ENCODE measurements around the gene RAVER2. TPM values are rescaled to one million over a fixed set of nuclear protein-coding genes. Genes with fewer than 3 reads are reported as not detected.

RAVER2 gene
- total and polyA plus RNA-seq, 2 donors (not counting 3 experiments of a cell fraction or from before 2014, with no cell fraction given): 6.0 to 13.9 TPM

GRCh38 chr1:64822621-64823020 is 77.7 kb downstream of the RAVER2 start:
- Histone ChIP-seq H4K20me1 (replicated peaks; ENCODE audit: control insufficient read depth, extremely low read depth, insufficient read depth, low read length) (no peaks in the 10 kb centered on the region), H3K9ac (replicated peaks; ENCODE audit: extremely low read depth, insufficient read depth, low read length) (no peak overlapping the region), H3K36me3 (ENCODE audit: control insufficient read depth in 2 of 2, extremely low read depth in 1 of 2, insufficient read depth in 2 of 2, low read length in 2 of 2) (no peaks in the 10 kb centered on the region), H3K4me2 (ENCODE audit: insufficient read depth, low read length) (no peak overlapping the region), H3K4me1 (ENCODE audit: control insufficient read depth, extremely low read depth, insufficient read depth, low read length) (no peaks in the 10 kb centered on the region), H3K79me2 (ENCODE audit: control insufficient read depth, insufficient read depth, low read length) (no peaks in the 10 kb centered on the region), H3K27ac (ENCODE audit: insufficient read depth, low read depth, low read length) (no peak overlapping the region), H3K4me3 (replicated peaks in 1 of 3; ENCODE audit: insufficient read depth in 1 of 3, low read depth in 1 of 3, low read length in 3 of 3) (no peak overlapping the region), H3K27me3 (ENCODE audit: control insufficient read depth in 2 of 2, insufficient read depth in 2 of 2, low read length in 2 of 2) (no peaks in the 10 kb centered on the region), H3K9me1 (replicated peaks; ENCODE audit: control insufficient read depth, extremely low read depth, insufficient read depth, low read length) (no peaks in the 10 kb centered on the region), H2AFZ (ENCODE audit: low read depth, low read length) (no peak overlapping the region), H3K9me3 (replicated peaks; ENCODE audit: control insufficient read depth, insufficient read depth, low read length) (no peaks in the 10 kb centered on the region)
- POLR2A ChIA-PET: no interaction called here
- intact Hi-C loops (cut with micrococcal nuclease): loop anchor here (10.0 kb wide), 1 partner anchor 438 kb away; no protein-coding TSS in a partner anchor
- CTCF ChIA-PET: interaction anchor here (1.1 to 5.4 kb wide), 12 partner anchors 17 to 554 kb away, joined by 3 to 61 read pairs (median 7); no protein-coding TSS in a partner anchor
- dilution Hi-C loops (cut with MboI; ENCODE audit: extremely low pct_ligation_motif_present, low sequenced_read_pairs): no loop called here
- DNase-seq (ENCODE audit: low read depth, low spot score): no peak
- TF ChIP-seq CTCF (IDR thresholded peaks at IDR 0.05; ENCODE audit: extremely low read depth in 1 of 2, insufficient read depth in 1 of 2, low read depth in 1 of 2, low read length in 2 of 2) (no peak), FOS (IDR thresholded peaks at IDR 0.05; ENCODE audit: borderline replicate concordance, insufficient read depth, low read length) (no peak), MYC (IDR thresholded peaks at IDR 0.05; ENCODE audit: low read depth, low read length) (no peak), JUN (IDR thresholded peaks at IDR 0.05; ENCODE audit: borderline replicate concordance, insufficient read depth, insufficient read length, low read depth) (no peak), MAX (IDR thresholded peaks at IDR 0.05; ENCODE audit: insufficient read depth, insufficient read length) (no peak), GATA2 (IDR thresholded peaks at IDR 0.05; ENCODE audit: insufficient read depth, insufficient read length, low read depth, low read length) (no peak), POLR2A (IDR thresholded peaks at IDR 0.05; ENCODE audit: low read depth, low read length) (no peak), POLR2AphosphoS5 (IDR thresholded peaks at IDR 0.05; ENCODE audit: insufficient read depth, low read depth, low read length) (no peak), EZH2 (IDR thresholded peaks at IDR 0.05; ENCODE audit: borderline replicate concordance, low read depth, low read length, severe bottlenecking) (no peak)
- FAIRE-seq: peak; percentile 4
- no TSS peak for BruUV-seq (replicated peaks)
